Fibroblast of villous mesenchyme (primary cell): Measurements from ENCODE around the gene SNX14. TPM values are rescaled to one million over a fixed set of nuclear protein-coding genes. Genes with fewer than 3 reads are reported as not detected.
"Not testable (repeated sequence)": the region's sequence is repeated elsewhere in the genome, so short reads cannot be mapped to it uniquely, and the experiment has no call there.

ENCODE experiments used
- DNase-seq: peaks from one replicate; pipeline ENCODE4 v3.0.0-alpha.2; 2010; ENCODE audit warnings: low read depth
- H3K4me3 ChIP-seq: 2 replicates; pipeline ENCODE4 v1.5.1; 2011; ENCODE audit warnings: low read depth, mild to moderate bottlenecking, low read length
- total RNA-seq: library from RNA; depleted of rRNA; stranded (reverse); fragments of >200 nt; gene quantifications from 2 replicates; pipeline ENCODE4 v1.2.3, GENCODE V29; 2012
- TF ChIP-seq, protein P1 (sequence below): IDR thresholded peaks from 2 replicates; pipeline ENCODE4 v1.5.1; 2012; ENCODE audit warnings: low read depth, mild to moderate bottlenecking, low read length; ENCODE audit not compliant: insufficient read depth

The SNX14 gene
- total RNA-seq, 1 donor, result 151 TPM

DNA sequence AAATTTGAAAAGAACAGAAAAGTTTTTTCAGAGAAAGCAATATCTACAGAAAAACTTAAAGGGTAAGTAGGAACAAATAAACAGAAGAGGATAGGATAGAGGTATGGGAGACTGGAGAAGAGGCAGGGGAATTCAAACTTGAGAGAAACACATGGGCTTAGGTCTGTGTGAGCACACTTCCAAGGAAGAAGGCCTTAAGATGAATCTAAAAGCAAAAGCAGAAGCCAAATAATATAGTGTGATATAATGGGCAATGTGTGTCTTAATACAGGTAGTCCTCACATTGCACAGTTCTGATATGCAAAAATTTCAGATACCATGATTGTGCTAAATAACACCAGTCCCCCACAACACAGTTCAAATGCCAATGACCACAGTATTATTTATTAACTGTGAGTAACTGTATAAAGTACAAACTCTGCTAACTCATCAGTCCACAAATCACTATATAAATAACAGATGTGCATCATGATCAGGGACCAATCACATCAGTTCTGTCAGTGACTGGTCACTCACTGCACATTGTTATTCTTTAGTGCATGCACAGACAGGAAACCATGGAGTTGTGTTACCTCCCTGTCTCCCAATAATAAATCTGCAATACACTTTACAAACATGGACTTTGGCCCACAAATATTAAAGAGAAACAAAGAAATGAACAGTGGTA is 18.6 kb downstream of the SNX14 start:
- H3K4me3 ChIP-seq, result no peak overlapping the region
- TF ChIP-seq, protein P1, sequence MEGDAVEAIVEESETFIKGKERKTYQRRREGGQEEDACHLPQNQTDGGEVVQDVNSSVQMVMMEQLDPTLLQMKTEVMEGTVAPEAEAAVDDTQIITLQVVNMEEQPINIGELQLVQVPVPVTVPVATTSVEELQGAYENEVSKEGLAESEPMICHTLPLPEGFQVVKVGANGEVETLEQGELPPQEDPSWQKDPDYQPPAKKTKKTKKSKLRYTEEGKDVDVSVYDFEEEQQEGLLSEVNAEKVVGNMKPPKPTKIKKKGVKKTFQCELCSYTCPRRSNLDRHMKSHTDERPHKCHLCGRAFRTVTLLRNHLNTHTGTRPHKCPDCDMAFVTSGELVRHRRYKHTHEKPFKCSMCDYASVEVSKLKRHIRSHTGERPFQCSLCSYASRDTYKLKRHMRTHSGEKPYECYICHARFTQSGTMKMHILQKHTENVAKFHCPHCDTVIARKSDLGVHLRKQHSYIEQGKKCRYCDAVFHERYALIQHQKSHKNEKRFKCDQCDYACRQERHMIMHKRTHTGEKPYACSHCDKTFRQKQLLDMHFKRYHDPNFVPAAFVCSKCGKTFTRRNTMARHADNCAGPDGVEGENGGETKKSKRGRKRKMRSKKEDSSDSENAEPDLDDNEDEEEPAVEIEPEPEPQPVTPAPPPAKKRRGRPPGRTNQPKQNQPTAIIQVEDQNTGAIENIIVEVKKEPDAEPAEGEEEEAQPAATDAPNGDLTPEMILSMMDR, result no peak
- peak; percentile 38 for DNase-seq

DNA sequence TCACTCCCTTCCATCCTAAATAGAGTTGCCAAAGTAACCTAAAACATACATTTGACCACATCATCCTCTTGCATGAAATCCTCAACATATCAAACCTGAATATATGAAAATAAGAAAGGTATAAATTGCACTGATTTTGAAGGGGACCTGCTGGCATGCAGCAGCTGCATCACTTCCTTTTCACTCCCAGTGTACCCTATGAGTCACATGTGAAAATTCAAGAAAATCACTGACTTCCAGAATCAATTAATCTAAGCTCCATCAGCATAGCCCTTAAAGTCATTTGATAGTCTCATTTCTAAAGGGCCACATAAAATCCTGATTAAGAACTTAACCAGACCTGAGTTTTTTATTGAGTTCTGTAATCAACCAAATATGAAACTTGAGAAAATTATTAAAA is 24.3 kb downstream of the SNX14 start:
- TF ChIP-seq, protein P1, result no peak
- DNase-seq, result no peak
- H3K4me3 ChIP-seq, result no peak overlapping the region

DNA sequence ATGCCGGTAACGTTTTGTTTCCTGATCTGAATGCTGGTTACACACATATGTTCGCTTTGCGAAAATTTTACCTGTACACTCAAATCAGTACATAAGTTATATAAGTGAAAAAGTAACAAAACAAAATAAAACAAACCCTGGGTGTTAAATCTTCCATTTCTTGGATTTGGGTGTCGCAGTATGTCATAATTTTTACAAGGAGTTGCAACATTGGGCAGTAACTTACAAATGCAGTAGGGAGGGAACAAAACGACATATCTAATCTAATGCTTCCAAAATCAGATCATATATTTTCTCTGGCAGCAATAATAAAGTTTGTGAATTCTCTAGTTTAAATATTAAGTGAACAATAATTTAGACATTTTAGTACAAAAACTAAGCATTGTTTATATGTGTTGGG is 25.2 kb downstream of the SNX14 start:
- no peak overlapping the region for H3K4me3 ChIP-seq
- TF ChIP-seq, protein P1, result no peak
- peak; percentile 60 for DNase-seq

DNA sequence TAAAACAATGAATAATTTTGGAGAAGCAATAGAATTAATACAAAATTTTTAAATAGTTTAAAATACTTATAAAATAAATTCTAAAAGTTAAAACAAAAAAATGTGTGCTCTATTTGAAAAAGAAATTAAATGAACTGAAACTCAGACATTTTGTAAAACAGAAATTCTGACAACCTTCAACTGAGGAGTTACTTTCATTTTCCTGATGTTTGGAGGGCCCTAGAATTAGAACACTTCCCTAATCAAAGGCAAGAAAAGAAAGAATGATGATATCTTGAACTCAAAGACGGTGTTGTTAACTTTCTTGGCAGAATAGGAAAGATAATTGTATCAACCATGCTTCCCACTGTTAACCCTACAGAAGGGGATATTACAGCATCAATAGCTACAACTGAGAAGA is 27.9 kb downstream of the SNX14 start:
- TF ChIP-seq, protein P1, result no peak

DNA sequence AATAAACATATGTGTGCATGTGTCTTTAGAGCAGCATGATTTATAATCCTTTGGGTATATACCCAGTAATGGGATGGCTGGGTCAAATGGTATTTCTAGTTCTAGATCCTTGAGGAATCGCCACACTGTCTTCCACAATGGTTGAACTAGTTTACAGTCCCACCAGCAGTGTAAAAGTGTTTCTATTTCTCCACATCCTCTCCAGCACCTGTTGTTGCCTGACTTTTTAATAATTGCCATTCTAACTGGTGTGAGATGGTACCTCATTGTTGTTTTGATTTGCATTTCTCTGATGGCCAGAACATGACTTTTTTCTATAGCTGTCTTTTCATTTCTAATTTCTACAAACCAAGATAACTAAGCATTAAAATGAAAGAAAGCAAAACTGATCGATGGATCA is 29.4 kb downstream of the SNX14 start:
- DNase-seq, H3K4me3 ChIP-seq: not testable (repeated sequence)

More for the DNA sequence above, 27.9 kb downstream of the SNX14 start:
- no peak overlapping the region for H3K4me3 ChIP-seq
- DNase-seq, result no peak

DNA sequence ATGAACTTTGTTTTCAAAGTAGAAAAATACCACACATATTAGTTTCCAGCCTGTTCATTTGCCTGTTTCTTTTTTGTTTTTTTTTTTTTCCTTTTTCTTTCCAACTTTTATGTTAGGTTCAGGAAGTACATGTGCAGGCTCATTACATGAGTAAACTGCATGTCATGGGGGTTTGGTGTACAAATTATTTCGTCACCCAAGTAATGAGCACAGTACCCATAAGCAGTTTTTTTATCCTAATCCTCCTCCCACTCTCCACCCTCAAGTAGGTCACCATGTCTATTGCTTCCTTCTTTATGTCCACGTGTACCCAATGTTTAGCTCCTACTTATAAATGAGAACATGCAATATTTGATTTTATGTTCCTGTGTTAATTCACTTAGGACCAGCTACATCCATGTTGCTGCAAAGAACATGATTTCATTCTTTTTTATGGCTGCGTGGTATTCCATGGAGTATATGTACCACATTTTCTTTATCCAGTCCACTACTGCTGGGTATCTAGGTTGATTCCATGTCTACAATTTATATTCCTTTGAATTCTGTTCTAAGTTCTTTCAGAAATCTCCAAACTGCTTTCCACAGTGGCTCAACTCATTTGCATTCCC is 31.8 kb downstream of the SNX14 start:
- TF ChIP-seq, protein P1, result no peak
- no peak overlapping the region for H3K4me3 ChIP-seq
- peak; percentile 14 for DNase-seq

DNA sequence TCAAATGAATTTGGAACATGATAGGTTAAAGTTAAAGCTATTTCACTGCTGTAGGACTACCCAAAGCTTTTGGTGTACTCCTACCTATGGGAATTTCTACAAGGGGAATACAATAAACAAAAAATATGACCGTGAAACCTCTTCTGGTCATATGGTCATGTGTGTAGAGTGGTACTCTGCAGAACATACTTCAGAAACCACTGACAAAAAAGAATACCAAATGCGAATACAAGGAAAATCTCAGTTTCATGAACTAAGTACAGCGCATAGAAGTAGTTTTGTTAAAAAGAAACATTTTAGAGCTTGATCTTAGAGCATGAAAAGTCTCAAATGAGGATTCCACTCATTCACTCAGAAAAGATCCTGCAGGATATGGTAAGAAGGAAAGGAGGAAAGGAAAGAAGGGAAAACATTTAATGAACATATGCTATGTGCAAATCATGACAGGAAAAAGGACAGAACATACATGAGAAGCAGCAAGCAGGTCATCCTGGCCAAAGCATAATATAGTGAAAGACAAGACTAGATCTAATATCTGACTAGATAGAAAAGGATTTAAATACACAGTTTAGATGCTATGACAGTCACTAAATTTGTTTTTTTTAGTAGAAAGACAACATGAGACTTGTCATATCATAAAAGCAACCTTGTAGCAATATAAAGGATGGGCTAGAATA is 36.5 kb downstream of the SNX14 start:
- no peak overlapping the region for H3K4me3 ChIP-seq
- DNase-seq, result no peak
- TF ChIP-seq, protein P1, result no peak
